H1 (cell line): ENCODE data around the gene NFATC1. TPM values are rescaled to one million over a fixed set of nuclear protein-coding genes. Genes with fewer than 3 reads are reported as not detected.

ENCODE experiments used
- ATF3 ChIP-seq: IDR thresholded peaks from 2 replicates; pipeline ENCODE4 v1.6.1; 2011; ENCODE audit warnings: low read depth, mild to moderate bottlenecking, low read length; ENCODE audit not compliant: insufficient read depth
- CEBPB ChIP-seq: IDR thresholded peaks from 2 replicates; pipeline ENCODE4 v1.6.1; 2012; ENCODE audit warnings: low read depth, low read length
- EZH2 ChIP-seq: fragments of 200-600 bp; sonication (generic); IDR thresholded peaks from 2 replicates; pipeline ENCODE4 v1.7.1; 2012; ENCODE audit warnings: low read depth, mild to moderate bottlenecking, moderate library complexity, low read length, inconsistent platforms; ENCODE audit not compliant: severe bottlenecking
- GTF2F1 ChIP-seq: IDR thresholded peaks from 2 replicates; pipeline ENCODE4 v1.6.1; 2012; ENCODE audit warnings: low read depth, low read length, improper control_type of control experiment, borderline replicate concordance
- PHF8 ChIP-seq: fragments of 200-600 bp; sonication (generic); conservative IDR thresholded peaks from 2 replicates; pipeline ENCODE4 v1.7.1; 2012; ENCODE audit warnings: low read depth, mild to moderate bottlenecking, inconsistent platforms, low read length, moderate library complexity
- SUZ12 ChIP-seq: fragments of 200-600 bp; sonication (generic); IDR thresholded peaks from 2 replicates; pipeline ENCODE4 v1.6.1; 2012; ENCODE audit warnings: mild to moderate bottlenecking, inconsistent platforms, low read length, moderate library complexity, mixed read lengths
- TAF1 ChIP-seq: IDR thresholded peaks from 2 replicates; pipeline ENCODE4 v1.6.1; 2011; ENCODE audit warnings: mild to moderate bottlenecking, low read depth, low read length
- ZNF274 ChIP-seq: IDR thresholded peaks from 2 replicates; pipeline ENCODE4 v1.7.0; 2012; ENCODE audit warnings: low read length, borderline replicate concordance; ENCODE audit errors: extremely low read depth
- polyA plus RNA-seq, 7 experiments: library from polyadenylated mRNA; depleted of rRNA in 3 of 7; stranded (reverse) in 5 of 7; unstranded in 2 of 7; fragments of >200 nt in 5 of 7; fragments of 200-250 nt in 2 of 7; gene quantifications; 1 replicate in 5 of 7; 2 replicates in 1 of 7; 4 replicates in 1 of 7; pipeline versions ENCODE4 v1.2.1 to v1.2.3, GENCODE V29; 2011 to 2013; ENCODE audit warnings: missing spikeins in 2 of 7, mixed read lengths in 2 of 7
- total RNA-seq: library from RNA; stranded (reverse); fragmentation: NEBNext Ultra II Directional; extraction: Animal tissue kit (Norgen Biotek cat#: 25700); gene quantifications from 2 replicates; pipeline ENCODE4 v1.2.1, GENCODE V29; 2021

NFATC1 gene
- total and polyA plus RNA-seq, 2 of the 8 experiments (the other 6 are each of a cell fraction or from before 2014, with no cell fraction given) = 2.0 to 6.6 TPM

GRCh38 chr18:79520478-79521390 is 125.0 kb downstream of the NFATC1 start (continued):
- TF ChIP-seq ATF3 = no peak
- TF ChIP-seq PHF8 = no peak
- no peak for TF ChIP-seq ZNF274
- no peak for TF ChIP-seq CEBPB
- no peak for TF ChIP-seq TAF1
- TF ChIP-seq GTF2F1 = no peak
- no peak for TF ChIP-seq EZH2
- no peak for TF ChIP-seq SUZ12
